ENCODE results near the gene CRIM1. TPM values are rescaled to one million over a fixed set of nuclear protein-coding genes. Genes with fewer than 3 reads are reported as not detected.

CRIM1 gene
- total RNA-seq, 6 experiments from 2014 or later, result 731 to 946 (median 839) TPM

- peaks cover 76% of the 10 kb centered on the region for H3K36me3 Mint-ChIP-seq (ENCODE audit: low read depth)
- peaks cover 17% of the 10 kb centered on the region for H3K9me3 Mint-ChIP-seq
- H3K27ac Mint-ChIP-seq, result peak overlapping the region; percentile 96
- peaks cover 40% of the 10 kb centered on the region for H3K27me3 Mint-ChIP-seq (ENCODE audit: insufficient read depth)
- peaks cover 96% of the 10 kb centered on the region for H3K4me1 Mint-ChIP-seq (ENCODE audit: low read depth)
- TF ChIP-seq CTCF (IDR thresholded peaks at IDR 0.05), result no peak
- no peak for DNase-seq
- H3K4me3 Mint-ChIP-seq, result peak overlapping the region; percentile 30; the same call in 1 of the 2 replicates
Observed at GRCh38 chr2:36493306-36493705, 137.7 kb downstream of the CRIM1 start.

- peaks cover 70% of the 10 kb centered on the region for H3K36me3 Mint-ChIP-seq (ENCODE audit: low read depth)
- peak overlapping the region; percentile 79 for H3K27ac Mint-ChIP-seq
- peaks cover 89% of the 10 kb centered on the region for H3K4me1 Mint-ChIP-seq (ENCODE audit: low read depth)
- DNase-seq, result no peak
- TF ChIP-seq CTCF (IDR thresholded peaks at IDR 0.05), result no peak
- peaks cover 40% of the 10 kb centered on the region for H3K27me3 Mint-ChIP-seq (ENCODE audit: insufficient read depth)
- H3K4me3 Mint-ChIP-seq, result peak overlapping the region; percentile 60; the same call in 1 of the 2 replicates
- peaks cover 30% of the 10 kb centered on the region for H3K9me3 Mint-ChIP-seq
Observed at GRCh38 chr2:36497570-36498163, 142.1 kb downstream of the CRIM1 start.

- Mint-ChIP-seq H3K27me3 (ENCODE audit: insufficient read depth) (peaks cover 50% of the 10 kb centered on the region), H3K27ac (peak overlapping the region; percentile 76), H3K9me3 (peaks cover 26% of the 10 kb centered on the region), H3K4me1 (ENCODE audit: low read depth) (peaks cover 89% of the 10 kb centered on the region), H3K4me3 (peak overlapping the region; percentile 43), H3K36me3 (ENCODE audit: low read depth) (peaks cover 78% of the 10 kb centered on the region)
- 0 out of 2 replicates have a peak, but pooled peaks have one; percentile 11 for TF ChIP-seq CTCF (IDR thresholded peaks at IDR 0.05)
- no peak for DNase-seq
Observed at GRCh38 chr2:36499128-36499820, 143.7 kb downstream of the CRIM1 start.

- Mint-ChIP-seq H3K27ac (peak overlapping the region; percentile 76), H3K4me3 (peak overlapping the region; percentile 43), H3K9me3 (peaks cover 26% of the 10 kb centered on the region), H3K36me3 (ENCODE audit: low read depth) (peaks cover 71% of the 10 kb centered on the region), H3K27me3 (ENCODE audit: insufficient read depth) (peaks cover 50% of the 10 kb centered on the region), H3K4me1 (ENCODE audit: low read depth) (peaks cover 88% of the 10 kb centered on the region)
- no peak for DNase-seq
- TF ChIP-seq CTCF (IDR thresholded peaks at IDR 0.05), result no peak
Observed at GRCh38 chr2:36500072-36500471, 144.5 kb downstream of the CRIM1 start.

- peaks cover 60% of the 10 kb centered on the region for H3K27me3 Mint-ChIP-seq (ENCODE audit: insufficient read depth)
- peaks cover 86% of the 10 kb centered on the region for H3K4me1 Mint-ChIP-seq (ENCODE audit: low read depth)
- no peak for DNase-seq
- peaks cover 75% of the 10 kb centered on the region for H3K36me3 Mint-ChIP-seq (ENCODE audit: low read depth)
- H3K9me3 Mint-ChIP-seq, result peaks cover 26% of the 10 kb centered on the region
- H3K27ac Mint-ChIP-seq, result peak overlapping the region; percentile 76
- TF ChIP-seq CTCF (IDR thresholded peaks at IDR 0.05), result no peak
- H3K4me3 Mint-ChIP-seq, result peak overlapping the region; percentile 15; the same call in 1 of the 2 replicates
Observed at GRCh38 chr2:36502081-36502480, 146.5 kb downstream of the CRIM1 start.

Measured in HFFc6 (cell line).